A549 treated with Hydrocortisone at 1 μM for 4 hours (cell line): ENCODE data around the gene DGKG. TPM values are rescaled to one million over a fixed set of nuclear protein-coding genes. Genes with fewer than 3 reads are reported as not detected.

Experiments
- total RNA-seq: library from RNA; stranded (reverse); fragments of 200-300 nt; extraction: Qiagen RNA extraction; gene quantifications from 5 replicates; pipeline ENCODE4 v1.2.3, GENCODE V29; 2022

The DGKG gene
- 7.0 to 13.9 TPM (median 7.2 TPM) in 5 replicates for total RNA-seq

GRCh38 chr3:186361762-186362536 is at the start of gene DGKG:
Gene DGKG, minus strand, starts transcription at chr3:186362234. Its CDS starts 41,775 bp downstream, at chr3:186320459.

GRCh38 chr3:186108941-186109865 is 252.8 kb downstream of the DGKG start, which contains the start of gene ETV5:
Gene ETV5, minus strand, starts transcription at chr3:186109089. Its CDS starts 3,221 bp downstream, at chr3:186105868.

Other genes starting within 250 kb of the DGKG start
- 0.38 to 0.89 TPM (median 0.78 TPM) in 5 replicates for gene CRYGS, start 182.1 kb upstream of the DGKG start, total RNA-seq
- gene TBCCD1, start 205.1 kb upstream of the DGKG start, total RNA-seq = 6.0 to 8.0 TPM (median 6.6 TPM) in 5 replicates
- gene DNAJB11, start 208.5 kb upstream of the DGKG start, total RNA-seq = 48.3 to 54.8 TPM (median 52.8 TPM) in 5 replicates